GM11168 (cell line): Measurements from ENCODE around the gene DMAC1.

Experiments
- in situ Hi-C: fragments of 300-500 bp; cut with MboI; formaldehyde crosslinking; loops from one replicate; pipeline ENCODE4 v1.12.0; 2022; ENCODE audit warnings: low sequenced_read_pairs; ENCODE audit not compliant: unreplicated experiment

Gene DMAC1

DNA sequence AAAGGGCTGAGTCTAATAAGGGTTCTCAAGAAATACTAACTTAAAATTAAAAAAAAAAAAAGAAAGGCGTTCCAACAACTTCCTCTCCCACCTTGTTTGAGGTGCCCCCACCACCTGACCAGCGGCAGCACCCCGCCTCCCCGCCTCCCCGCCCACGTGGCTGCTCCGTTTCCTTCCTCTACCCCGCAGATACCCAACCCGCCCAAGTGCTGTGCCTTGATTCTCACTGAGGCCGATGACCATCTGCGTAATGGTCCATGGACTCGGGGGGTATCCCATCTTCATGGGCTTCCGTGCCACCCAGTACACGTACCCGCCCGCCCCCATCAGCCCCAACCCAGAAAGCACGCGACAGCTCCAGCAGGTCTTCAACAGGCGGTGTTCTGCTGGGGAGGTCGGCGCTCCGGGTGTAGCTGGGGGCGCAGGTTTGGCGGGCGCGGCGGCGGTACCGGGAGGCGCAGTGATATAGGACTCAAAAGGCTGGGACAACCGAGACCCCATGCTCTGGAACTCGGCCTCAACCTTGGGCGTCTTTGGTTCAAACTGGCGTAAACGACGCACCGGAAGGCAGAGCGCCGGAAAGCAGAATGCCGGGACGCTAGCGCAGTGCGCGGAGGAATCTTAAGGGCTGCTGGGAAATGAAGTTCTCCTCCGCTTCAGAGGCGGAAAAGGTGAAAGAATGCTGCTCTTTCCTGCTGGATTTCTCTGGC is at the start of gene DMAC1:
TSS of gene DMAC1 (minus strand) at position 545 of the 710 bp plus-strand sequence. CDS start at position 501, 44 bp downstream.
- in situ Hi-C loops, result no loop called here

DNA sequence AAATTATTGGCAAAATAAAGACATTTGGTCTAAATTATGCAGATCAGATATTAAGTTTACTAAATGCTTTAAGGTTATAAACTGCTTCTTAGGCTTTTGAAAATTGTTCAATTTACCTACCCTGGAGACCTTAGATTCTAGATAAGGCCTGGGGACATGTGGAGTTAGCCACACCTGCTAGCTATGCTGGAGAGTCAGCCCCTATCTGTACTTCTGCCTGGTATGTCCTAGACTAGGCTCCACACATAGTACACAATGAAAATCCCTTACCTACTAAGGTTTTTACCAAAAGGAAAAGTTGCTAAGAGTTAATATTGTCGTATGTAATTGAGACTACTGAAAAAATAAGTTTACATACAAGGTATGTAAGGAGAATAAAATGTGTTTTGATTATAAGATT is 49.8 kb upstream of the DMAC1 start:
- in situ Hi-C loops, result no loop called here

- in situ Hi-C loops, result no loop called here
These were observed 48.9 kb upstream of the DMAC1 start for GRCh38 chr9:7848498-7848897.

GRCh38 chr9:7844242-7844641 is 44.7 kb upstream of the DMAC1 start:
- in situ Hi-C loops, result no loop called here

DNA sequence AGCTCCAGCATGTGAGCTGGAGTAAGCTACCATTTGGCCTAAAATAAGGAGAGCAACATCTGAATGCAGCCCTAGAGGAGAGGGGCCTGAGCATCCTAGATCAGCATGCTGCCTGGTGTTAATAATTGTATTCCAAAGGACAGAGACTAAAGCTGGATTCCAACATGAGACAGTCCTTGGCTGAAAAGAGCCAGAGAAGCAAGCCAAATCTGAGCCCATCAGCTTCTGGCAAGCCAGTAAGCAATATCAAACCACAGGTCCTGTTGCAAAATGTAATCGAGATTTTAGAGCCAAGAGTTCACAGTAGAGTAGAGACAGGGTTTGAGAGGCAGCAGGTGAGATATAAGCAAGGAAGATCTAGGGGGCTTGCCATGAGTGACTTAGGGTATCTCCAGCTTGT is 42.3 kb upstream of the DMAC1 start:
- in situ Hi-C loops, result no loop called here

- in situ Hi-C loops, result no loop called here
These were observed 35.0 kb upstream of the DMAC1 start for GRCh38 chr9:7834531-7834930.

DNA sequence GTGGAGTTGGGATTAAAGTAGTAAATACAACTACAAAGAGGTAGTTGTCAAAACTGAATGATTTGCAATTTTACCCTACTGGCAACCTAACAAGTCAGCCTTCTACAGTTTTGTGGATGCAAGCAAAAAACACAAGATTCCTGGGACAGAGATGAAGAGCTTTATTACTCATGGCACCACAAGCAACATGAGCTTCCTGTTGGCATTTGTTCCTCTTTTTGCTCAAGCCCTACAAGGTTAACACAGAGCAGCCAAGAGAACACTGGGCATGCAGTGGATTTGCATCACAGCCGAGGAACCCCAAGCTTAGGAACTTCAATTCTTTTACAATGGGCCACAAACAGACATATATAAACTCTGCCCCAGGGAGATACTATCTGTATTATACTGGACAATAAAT is 28.8 kb upstream of the DMAC1 start:
- in situ Hi-C loops, result no loop called here

DNA sequence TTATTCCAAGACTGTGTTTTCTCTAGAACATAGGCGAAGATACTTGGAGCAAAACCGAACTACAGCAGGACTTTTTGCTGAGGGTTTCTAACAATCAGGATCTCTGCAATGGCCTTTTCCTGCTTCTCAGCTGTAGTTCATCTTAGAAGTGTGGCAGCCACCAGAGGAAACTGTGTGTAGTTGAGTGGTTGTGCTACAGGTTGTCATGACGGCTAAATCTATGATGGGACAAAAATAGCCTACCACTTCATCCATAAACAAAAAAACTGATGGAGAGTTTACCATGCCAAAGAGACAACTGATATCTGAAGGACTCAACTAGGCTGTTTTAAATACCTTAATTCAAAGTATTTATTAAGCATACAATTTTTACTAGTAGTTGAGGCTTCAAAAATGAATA is 28.2 kb upstream of the DMAC1 start:
- in situ Hi-C loops, result no loop called here

DNA sequence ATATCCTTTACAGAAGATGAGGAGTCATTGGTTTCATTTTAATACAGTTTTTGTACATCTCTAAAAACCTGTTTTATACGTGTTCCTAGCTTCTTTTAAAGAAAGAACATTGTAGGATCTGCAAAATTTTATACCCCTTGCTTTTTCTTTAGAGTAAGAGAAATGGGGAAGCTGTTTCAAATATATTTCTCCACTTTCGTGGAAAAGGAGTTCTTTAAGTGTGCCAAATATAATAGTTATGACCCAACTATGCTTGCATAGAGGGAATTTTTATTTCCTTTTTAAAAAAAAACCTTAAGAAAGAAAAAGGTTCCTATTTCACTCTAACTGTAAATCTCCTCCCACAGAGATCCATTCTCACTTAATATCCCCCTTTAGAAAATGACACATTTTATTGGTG is 27.5 kb upstream of the DMAC1 start:
- in situ Hi-C loops, result no loop called here

GRCh38 chr9:7823651-7824050 is 24.1 kb upstream of the DMAC1 start:
- in situ Hi-C loops, result no loop called here

GRCh38 chr9:7819984-7820383 is 20.4 kb upstream of the DMAC1 start:
- in situ Hi-C loops, result no loop called here

DNA sequence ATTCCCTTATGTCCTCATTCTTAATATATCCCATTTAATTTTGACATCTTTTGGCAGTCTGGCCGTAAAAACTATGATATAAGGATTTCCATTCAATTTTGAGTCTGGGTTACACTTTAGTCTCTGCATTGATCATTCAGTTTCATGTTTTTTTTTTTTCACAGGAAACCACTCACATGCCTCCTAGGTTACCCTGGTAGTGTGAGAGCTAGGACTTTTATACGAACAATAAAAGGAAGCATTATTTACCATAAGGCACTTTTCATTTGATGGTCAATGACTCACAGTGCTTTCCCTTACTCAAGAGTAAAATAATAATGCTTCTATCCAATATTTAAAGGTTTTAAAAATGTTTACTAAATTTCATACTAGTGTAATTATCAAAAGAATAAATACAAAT is 16.4 kb upstream of the DMAC1 start:
- in situ Hi-C loops, result no loop called here

- in situ Hi-C loops, result no loop called here
These were observed 13.5 kb upstream of the DMAC1 start for GRCh38 chr9:7813030-7813429.

DNA sequence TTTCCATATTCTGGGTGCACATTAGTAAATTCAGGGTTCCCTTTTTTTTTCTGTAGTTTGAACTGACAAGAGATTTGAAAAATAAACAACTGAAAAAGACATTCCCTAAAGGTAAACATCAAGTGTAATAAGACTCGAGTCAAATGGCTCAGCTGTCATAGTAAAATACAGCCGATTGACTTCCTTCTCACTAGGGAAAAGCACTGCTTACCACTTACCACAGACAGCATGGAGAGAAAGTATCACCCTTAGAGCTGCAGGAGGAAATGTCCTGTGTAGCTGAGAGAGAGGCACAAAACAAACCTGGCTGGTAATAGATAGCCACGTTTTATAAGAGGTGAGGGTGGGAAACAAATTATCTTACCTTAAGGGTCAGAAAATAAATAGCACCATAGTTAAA is 12.1 kb upstream of the DMAC1 start:
- in situ Hi-C loops, result no loop called here

DNA sequence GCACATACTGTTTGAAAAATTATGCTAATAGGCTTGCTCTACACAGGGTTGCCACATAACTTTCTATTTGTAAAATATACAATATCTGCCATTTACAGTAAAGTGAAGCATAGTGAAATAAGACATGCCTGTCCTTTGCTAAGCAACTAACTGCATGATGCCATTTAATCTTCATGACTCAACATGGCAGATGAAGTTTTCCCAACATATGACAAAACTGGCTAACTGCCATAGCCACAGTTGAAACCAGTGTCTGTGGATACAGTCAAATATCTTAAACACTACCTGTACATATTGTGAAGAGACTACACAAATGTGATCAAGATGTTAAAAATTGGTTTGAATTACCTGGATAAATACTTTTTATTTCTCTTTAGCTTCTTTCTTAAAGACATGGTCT is 3.1 kb upstream of the DMAC1 start:
- in situ Hi-C loops, result no loop called here

DNA sequence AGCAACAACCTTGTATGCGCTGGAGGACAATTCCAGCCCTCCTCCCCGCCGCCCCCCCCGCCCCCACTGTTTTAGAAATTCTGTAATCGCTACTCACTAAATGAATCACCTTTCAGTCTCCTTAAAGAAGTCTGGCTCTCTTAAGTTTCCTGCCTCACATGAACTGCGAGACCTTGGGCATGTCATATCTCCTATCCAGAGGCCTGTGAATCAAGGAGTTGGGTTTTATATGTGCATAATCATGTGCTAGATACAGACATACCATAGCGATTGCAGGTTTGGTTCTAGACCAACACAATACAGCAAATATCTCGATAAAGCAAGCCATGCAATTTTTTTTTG is 337 bp upstream of the DMAC1 start:
- in situ Hi-C loops, result no loop called here

GRCh38 chr9:7794196-7794595 is 5.4 kb downstream of the DMAC1 start:
- in situ Hi-C loops, result no loop called here

DNA sequence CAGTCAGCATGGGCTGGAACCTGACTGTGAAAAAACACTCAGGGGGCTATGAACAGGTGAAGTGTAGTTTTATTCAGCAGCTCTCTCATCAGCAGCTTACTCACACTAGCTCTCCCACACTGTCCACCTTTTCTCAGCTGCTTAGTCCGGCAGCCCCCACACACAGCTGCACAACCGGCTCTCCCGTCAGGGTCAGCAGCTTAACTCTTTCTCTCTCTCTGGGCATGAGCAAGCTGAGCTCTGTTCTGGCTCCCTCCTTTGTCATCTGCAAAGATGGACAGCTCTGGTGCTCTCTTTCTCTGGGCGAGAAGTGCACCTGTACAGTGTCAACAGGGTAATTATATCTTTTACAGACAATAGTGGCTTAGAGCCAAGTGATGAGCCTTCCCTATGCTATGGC is 8.2 kb downstream of the DMAC1 start:
- in situ Hi-C loops, result no loop called here

DNA sequence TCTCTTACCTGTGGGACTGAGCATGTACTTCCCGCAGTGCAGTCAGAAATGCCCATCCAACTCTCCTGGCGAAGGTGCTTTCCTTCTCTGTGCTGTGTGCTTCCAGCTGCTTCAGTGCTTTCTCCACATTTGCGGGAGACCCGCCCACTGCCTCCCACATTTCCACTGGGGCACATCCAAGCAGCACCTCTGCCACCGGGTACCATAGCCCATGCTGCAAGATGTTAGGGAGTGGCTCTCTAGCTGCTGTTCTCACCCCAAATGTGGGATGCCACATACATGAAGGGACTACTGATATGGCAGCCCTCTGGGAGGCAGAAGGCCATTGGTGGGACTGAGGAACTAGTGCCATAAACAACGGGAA is 8.8 kb downstream of the DMAC1 start:
- in situ Hi-C loops, result no loop called here

GRCh38 chr9:7790022-7790818 is 9.4 kb downstream of the DMAC1 start:
- in situ Hi-C loops, result no loop called here

DNA sequence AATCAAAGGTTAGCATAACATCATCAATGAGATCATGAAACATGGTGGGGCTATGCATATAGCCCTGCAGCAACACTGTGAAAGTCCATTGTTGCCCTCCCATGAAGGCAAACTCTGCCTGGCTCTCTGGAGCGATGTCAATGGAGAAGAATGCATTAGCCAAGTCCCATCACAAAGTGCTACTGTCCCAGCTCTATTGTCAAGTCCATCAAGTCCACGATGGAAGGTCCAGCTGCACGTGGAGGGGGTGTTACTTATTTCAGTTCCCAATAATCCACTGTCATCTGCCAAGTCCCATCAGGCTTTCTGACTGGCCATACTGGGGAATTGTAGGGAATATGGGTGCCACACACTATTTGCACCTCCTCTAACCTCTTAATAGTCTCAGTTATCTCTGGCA is 10.8 kb downstream of the DMAC1 start:
- in situ Hi-C loops, result no loop called here

DNA sequence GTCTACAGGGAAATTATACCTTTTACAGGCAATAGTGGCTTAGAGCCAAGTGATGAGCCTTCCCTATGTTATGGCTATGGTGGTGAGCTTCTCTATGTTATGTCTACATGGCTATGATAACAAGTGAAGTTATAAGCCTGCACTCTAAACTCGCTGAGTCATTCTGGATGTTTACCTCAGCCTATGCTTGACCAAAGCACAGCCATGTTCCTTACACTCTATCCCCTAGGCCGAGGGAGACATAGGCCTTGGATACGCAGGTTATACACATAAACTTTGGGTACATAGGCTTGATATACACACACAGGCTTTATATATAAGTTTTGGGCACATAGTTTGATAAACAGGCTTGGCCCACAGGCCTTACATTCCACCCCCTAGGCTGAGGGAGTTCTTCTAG is 13.8 kb downstream of the DMAC1 start:
- in situ Hi-C loops, result no loop called here
